ENCODE results near the gene CYP26A1.
"Not testable (repeated sequence)": the region's sequence is repeated elsewhere in the genome, so short reads cannot be mapped to it uniquely, and the experiment has no call there.

Gene CYP26A1

DNA sequence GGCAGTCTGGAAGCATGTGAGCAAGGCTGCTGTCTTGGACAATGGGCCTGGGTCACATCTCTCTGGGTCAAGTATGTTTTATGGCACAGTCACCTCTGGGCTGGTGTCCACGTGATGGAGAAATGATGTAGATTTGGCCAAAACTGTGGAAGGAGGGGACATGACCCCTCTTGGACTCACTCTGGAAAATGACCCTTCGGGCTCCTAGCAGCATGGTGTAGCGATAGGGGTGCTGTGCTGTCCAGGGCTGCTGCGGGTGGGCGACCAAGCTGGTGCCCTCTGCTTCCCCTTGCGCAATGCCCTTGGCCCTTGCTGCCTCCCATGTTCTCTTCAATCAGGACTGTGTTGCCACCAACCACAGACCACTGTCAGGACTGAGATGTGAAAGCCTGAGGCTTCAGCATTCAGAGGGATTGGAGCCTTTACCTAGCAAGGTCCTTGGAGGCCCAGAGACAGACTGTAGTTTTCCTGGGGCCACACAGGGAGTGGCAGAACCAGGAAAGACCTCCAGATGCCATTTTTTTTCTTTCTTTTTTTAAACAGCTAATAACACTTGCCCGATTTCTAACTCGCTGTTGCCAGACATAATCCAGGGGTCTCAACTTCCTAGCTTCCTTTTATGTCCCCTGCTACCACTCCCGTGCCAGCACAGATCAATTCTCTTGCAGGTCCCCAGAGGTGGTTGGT, 6.1 kb downstream of the CYP26A1 start:
- DNase-seq (ENCODE audit: low read depth in 4 of 4, low spot score in 1 of 4), result no peak

DNA sequence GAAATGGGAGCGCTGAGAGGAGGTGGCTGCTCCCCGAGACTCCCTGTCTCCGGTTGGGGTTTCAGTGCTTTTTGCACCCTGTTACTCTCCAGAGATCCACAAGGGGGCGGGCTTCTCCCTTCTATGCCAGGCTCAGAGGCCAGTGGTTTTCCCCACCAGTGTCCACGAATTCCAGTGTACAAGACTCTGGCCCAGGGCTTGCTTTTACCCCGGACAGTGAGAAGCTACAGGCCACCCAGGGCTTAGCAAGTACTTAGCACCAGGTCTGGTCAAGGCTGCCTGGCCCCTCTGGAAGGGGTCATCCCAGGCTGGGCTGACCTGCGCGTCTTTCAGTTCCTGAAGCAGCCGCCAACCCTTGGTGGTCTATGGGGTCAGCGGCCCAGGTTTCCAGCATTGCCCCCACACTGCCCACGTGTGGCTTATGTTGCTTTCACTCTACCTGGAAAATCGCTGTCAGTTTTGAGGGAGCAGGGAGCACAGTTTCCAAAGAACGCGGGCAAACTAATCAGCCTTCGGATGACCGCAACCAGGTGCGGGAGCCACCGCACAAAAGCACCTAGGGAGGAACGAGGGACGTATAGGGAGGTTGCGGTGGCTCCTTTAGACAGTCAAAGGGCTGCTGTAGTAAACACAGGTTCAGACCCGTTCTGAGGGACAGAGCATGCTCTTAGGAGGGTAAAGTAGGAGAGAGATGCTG, 6.8 kb downstream of the CYP26A1 start:
- DNase-seq (ENCODE audit: low read depth in 4 of 4, low spot score in 1 of 4), result peak in 2 of 4 experiments; percentile 29 to 33

DNA sequence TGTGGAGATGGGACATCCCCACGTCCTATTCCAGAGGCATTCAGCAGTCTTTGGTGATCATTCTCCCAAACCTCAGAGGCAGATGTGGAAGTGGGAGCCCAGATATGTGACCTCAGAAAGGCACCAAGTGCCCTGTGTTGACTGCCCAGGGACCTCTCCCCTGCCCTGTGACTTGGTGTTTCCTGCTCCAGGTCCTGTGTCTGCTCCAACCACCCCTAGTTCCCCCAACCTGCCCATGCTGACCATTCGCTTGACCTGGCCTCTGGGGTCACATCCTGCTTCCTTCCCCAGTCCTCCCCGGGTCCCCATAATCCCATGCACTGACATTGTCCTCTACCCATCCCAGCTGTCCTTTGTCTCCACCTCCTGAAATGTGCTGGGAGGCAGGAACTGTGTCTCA, 7.6 kb downstream of the CYP26A1 start:
- DNase-seq (ENCODE audit: low read depth in 4 of 4, low spot score in 1 of 4), result no peak

DNA sequence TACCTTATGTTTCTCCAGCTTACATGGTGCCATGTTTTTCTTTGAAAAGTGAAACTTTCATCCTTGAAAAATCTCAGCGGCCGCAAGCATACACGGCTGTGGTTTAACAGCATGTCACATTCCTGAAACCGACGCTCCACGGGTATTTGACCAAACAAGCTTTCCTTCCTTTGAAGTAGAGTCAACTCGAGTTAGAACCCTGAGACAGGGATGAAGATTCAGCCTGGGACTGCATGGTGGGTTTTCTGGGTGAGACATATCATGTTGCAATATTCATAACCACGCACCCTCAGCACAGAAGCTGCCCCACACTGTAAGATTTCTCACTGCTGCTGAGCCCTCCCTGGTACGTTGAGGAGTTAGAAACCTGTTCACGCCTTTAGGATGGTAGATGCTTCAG, 8.1 kb downstream of the CYP26A1 start:
- DNase-seq (ENCODE audit: low read depth in 4 of 4, low spot score in 1 of 4), result no peak

DNA sequence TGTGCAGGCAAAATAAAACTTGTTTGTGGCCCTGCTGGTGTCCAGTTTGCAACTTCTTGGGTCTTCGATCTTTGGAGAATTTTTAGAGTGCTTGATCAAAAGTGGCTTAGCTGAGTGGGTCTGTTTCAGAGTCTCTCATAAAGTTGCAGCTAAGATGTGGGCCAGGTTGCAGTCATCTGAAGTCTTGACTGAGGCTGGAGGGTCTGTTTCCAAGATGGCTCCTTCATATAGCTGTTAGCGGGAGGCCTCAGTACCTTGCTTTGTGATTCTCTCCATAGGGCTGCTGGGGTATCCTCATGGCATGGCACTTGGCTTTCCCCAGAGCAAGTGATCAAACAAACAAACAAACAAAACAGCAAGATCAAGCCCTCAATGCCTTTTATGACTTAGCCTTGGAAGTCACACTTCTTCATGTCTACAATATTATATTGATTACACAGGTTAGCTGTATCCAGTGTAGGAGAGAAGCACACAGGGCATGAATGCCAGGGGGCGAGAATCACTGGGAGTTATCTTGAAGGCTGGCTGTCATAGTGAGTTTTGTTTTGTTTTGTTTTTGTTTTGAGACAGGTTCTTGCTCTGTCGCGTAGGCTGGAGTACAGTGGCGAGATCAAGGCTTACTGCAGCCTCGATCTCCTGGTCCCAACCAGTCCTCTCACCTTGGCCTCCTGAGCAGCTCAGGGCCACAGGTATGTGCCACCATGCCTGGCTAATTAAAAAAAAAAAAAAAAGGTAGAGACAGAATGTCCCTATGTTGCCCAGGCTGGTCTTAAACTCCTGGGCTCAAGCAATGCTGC, 10.2 kb downstream of the CYP26A1 start:
- no peak for DNase-seq (ENCODE audit: low read depth in 4 of 4, low spot score in 1 of 4)

DNA sequence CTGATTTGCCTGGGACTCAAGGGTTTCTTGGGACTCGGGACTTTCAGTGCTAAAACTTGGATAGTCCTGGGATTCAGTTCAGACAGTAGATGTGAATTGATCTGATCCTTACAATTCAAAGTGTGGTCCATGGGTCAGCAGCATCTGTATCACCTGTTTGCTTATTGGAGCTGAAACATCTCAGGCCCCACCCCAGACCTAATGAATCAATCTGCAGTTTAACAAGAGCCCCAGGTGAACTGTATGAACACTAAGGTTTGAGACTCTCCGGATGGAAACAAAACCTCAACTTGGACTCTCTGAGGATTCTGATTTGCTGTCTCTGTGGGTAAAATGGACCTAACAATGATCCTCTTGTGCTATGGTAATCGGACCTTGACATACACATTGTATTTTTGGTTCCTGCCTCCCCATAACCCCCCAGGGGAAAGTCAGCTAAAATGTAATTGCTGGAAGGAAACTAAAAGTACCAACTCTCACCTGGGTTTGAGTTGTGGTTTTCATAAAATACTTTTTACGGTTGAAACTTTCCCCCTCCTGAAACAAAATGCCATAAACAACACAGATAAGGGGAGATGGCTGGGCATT, 11.7 kb downstream of the CYP26A1 start:
- no peak for DNase-seq (ENCODE audit: low read depth in 4 of 4, low spot score in 1 of 4)

DNA sequence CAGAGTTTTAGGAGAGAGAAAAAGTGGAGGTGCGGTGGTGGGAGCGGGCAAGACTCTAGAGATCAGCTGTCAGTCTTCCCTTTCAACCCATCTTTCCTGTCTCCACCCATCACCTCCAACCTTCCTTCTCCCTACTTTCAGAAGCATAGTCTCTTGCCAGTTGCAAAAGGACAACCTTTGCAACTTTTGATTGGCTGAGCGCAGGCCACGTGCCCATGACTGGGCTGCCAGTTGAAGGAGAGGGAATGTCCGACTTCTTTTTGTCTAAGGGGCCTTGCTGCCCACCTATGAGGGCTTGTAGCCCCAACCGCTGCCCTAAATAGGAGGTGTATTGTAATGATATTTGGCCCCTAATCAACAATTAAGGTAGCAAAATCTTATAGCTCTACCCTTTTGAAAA, 12.6 kb downstream of the CYP26A1 start:
- no peak for DNase-seq (ENCODE audit: low read depth in 4 of 4, low spot score in 1 of 4)

DNA sequence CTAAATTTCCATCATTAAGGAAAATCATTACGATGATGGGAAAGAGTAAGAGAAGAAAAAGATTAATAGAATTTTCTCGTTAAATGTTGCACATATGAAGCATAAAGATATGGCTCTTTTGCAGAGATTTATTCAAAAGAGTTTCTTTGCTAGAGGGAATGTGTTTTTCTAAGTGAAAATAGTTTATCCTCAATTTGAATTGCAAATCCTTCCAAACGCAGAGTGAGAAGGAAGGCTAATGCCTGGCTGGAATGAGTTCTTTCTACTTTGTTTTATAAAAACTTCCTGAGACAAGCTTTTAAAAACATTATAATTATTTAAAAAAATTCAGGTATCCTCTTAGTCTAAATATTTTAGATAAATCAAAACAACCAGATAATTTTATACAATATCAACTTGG, 14.2 kb downstream of the CYP26A1 start:
- DNase-seq (ENCODE audit: low read depth in 4 of 4, low spot score in 1 of 4), result no peak

DNA sequence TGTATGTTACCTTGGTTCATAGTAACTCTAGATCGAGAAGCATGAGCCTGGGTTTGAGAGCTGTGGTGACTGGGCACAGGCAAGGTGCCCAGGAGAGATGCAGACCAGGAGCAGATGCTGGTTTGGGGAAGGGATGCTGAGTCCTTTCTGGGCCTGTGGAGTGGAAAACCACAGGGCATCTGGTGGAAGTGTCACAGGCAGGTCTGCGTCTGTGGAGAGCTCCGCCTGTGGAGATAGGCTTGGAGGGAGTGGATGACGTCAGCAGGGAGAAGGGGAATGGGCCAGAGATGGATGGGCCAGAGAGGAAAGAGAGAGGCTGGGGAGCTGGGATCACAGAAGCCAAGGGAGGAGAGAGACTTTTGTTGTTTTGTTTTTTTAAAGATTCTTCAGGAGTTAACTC, 14.8 kb downstream of the CYP26A1 start:
- no peak for DNase-seq (ENCODE audit: low read depth in 4 of 4, low spot score in 1 of 4)

DNA sequence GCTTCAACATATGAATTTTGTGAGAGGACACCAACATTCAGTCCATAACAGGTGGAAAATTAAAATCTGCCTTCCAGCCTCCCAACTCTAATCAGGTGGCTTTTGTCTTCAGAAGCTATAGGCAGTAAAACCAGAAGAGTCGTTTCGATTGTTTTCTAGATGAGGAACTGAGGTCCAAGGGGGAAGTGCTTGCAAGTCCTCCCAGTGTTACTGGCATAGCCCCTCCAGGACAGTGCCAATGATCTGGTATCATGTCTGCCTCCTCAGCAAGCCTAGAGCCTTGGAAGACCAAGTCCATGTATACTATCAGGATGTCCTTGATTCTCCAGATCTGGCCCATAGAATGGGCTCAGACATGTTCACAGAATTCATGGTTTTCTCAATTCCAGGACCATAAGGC, 16.9 kb downstream of the CYP26A1 start:
- no peak for DNase-seq (ENCODE audit: low read depth in 4 of 4, low spot score in 1 of 4)

DNA sequence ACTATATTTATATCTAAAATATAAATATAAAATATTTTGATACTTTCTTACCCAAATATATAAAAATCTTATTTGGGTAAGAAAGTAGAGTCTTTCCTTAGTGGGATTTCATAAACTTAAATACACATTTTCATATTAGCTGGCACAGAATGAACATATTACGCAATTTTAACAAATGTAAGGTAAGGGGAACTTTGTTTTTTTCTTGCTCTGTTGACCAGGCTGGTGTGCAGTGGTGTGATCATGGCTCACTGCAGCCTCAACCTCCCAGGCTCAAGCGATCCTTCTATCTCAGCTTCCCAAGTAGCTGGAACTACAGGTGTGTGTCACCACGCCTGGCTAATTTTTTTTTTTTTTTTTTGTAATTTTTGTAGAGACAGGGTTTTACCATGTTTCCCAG, 18.3 kb downstream of the CYP26A1 start:
- DNase-seq (ENCODE audit: low read depth in 4 of 4, low spot score in 1 of 4), result no peak

DNA sequence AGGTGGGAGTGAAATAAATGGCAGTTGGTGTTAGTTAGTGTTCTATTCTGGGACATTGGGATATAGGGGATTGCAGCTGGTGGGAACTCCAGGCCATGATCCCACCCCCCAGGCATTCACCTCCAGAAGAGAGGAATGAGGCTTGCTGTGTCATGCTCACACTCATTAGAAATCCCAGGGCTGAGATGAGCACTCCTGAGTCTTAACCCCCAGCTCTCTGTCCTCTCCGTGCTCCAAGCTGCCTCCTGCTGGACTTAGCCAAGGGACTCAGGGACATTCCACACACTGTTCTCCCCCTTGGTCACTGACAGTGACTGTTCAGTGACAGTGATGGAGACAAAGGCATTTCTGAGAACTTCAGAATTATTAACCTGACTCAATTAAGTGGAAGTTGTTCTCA, 21.5 kb downstream of the CYP26A1 start:
- DNase-seq (ENCODE audit: low read depth in 4 of 4, low spot score in 1 of 4), result no peak

DNA sequence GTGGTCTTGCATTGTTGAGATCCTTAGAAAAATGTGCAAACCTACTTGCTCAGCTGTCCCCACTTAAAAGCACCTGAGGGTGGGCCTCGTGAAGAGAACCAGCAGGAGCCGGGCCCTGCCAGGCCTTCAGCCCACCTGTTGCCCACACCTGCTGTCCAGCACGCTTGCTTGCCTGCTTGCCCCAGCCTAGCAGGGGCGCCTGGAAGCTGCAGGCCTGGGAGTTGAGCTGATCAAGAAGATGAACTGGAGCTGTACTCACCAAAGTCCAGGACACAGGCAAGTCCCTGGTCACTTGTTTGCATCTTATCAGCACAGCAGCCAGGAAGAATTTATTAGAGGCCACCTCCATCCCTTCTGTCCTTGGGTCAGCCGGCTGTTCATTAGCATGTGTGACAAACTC, 23.2 kb downstream of the CYP26A1 start:
- no peak for DNase-seq (ENCODE audit: low read depth in 4 of 4, low spot score in 1 of 4)

DNA sequence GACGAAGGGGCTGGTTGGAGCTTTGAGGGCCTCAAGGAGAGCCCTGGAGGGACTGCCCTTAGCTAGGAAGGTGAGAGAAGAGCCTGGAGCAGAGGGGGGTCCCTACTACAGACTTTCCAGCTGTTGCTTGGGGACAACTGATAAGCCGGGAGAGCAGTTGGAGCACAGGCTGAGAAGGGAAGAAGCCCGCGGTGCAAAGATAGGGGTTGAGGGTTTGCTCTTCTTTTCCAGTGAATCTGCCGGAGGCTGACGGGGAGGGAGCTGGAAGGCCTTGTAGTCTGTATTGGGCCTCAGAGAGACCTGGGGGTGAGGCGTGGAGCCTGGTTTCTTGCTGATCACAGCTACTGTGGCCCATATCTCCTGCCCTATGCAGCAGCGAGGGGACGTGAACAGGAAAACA, 23.7 kb downstream of the CYP26A1 start:
- DNase-seq (ENCODE audit: low read depth in 4 of 4, low spot score in 1 of 4), result no peak

DNA sequence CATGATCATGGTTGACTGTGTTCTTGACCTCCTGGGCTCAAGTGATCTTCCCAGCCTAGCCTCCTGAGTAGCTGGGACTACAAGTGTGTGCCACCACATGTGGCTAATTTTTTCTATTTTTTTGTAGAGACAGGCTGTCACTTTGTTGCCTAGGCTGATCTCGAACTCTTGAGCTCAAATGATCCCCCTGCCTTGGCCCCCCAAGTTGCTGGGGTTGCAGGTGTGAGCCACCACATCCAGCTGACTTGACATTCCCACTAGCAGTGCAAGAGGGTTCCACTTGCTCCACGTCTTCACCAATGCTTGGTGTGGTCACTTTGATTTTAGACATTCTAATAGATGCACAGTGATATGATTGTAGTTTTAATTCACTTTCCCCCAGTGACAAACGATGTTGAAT, 25.1 kb downstream of the CYP26A1 start:
- DNase-seq (ENCODE audit: low read depth in 4 of 4, low spot score in 1 of 4), result no peak

DNA sequence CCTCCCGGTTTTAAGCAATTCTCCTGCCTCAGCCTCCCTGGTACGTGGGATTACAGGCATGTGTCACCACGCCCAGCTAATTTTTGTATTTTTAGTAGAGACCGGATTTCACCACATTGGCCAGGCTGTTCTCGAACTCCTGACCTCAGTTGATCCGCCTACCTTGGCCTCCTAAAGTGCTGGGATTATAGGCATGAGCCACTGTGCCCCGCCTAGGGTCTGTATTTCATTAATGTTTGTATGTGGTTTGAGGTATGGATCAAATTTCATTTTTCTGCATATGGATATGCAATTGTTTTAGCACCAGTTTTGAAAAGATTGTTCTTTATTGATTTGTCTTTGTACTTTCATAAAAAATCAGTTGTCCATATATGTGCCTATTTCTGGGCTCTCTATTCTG, 26.0 kb downstream of the CYP26A1 start:
- DNase-seq (ENCODE audit: low read depth in 4 of 4, low spot score in 1 of 4), result no peak

DNA sequence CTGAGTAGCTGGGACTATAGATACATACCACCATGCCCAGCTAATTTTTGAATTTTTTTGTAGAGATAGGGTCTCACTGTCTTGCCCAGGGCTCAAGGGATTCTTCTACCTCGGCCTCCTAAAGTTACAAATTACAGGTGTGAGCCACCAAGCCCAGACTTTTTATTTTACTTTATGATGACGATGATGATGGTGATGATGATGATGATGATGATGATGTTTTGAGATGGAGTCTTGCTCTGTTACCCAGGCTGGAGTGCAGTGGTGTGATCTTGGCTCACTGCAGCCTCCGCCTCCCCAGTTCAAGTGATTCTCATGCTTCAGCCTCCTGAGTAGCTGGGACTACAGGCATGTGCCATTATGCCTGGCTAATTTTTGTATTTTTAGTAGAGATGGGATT, 27.5 kb downstream of the CYP26A1 start:
- not testable (repeated sequence) for DNase-seq (ENCODE audit: low read depth in 4 of 4, low spot score in 1 of 4)

DNA sequence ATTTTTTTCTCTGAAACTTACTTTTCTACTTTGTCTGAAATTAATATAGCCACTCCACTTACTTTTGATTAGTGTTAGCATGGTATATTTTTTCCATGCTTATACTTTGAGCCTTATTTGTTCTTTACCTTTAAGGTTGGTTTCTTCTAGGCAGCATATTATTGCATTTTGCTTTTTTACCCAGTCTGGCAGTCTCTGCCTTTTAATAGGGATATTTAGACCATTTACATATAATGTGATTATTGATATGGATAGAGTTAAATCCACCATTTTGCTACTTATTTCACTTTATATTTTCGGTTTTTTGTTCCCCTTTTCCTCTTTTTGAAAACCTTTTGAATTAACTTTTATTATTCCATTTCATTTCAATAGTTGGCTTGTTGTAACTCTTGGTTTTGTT, 30.3 kb downstream of the CYP26A1 start:
- no peak for DNase-seq (ENCODE audit: low read depth in 4 of 4, low spot score in 1 of 4)

DNA sequence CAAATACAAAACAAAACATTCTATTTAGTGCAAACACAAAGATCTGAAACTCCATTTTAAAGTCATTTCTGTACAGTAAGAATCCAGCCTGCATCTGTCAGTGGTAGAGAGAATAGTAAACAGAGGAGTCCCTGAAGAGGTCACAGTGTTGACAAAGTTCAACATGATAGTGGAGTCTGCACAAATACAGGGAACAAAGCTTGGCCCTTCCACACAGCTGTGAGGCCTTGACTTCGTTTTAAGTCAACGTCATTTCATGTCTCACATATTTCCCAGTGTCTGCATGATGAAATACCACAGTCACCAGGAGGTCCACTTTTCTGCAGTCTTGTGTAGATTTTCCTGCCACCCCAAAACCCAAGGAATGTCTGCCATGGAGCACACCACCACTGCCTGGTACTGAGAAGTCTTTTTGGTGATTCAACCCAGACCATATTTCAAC, 33.0 kb downstream of the CYP26A1 start:
- DNase-seq (ENCODE audit: low read depth in 4 of 4, low spot score in 1 of 4), result no peak

DNA sequence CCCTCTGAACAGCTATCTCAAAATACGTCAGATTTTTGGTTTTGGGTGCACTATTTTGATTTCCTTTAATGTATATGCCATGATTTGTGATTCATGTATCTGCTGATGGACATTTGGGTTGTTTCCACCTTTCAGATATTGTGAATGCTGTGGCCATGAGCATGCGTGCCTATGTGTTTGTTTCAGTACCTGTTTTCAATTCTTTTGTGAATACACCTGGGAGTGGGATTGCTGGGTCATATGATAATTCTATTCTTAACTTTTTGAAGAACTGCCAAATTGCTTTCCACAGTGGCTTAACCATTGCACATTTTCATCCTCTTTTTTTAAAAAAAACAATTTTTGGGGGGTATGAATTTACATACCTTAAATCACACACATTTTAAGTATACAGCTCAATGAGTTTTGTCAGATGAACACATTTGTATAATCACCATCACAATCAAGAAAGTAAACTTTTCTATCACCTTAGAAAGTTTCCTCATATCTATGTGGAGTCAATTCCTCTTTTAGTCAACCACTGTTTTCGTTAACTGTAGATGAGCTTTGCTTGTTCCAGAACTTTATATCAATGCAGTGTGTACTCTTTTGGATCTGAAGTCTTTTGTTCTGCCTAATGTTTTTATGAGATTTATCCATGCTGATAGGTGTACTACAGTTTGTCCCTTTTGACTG, 36.9 kb downstream of the CYP26A1 start:
- DNase-seq (ENCODE audit: low read depth in 4 of 4, low spot score in 1 of 4), result no peak

DNA sequence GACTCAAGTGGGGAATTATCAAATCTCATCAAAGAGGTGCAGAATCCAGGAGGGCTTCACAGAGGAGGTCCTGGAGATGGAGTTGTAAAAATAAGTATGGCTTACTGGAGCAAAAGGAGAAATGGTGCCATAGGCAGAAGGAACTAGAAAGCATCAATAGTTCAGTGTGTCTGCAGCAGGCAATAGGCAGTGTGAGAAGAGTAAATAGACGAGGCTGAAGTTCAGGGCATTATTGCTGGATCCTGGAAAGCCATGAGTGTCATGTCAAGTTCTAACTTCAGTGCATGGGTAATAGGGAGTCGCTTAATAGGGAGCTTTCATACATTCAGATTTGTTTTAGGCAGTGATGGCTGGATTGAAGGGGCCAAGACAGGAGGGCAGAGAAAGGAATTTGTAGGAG, 39.3 kb downstream of the CYP26A1 start:
- no peak for DNase-seq (ENCODE audit: low read depth in 4 of 4, low spot score in 1 of 4)
